ENCODE data around the gene AFTPH. TPM values are rescaled to one million over a fixed set of nuclear protein-coding genes. Genes with fewer than 3 reads are reported as not detected.

The AFTPH gene
- total RNA-seq, 4 donors from 2014 or later, result 51.7 to 56.7 (median 53.2) TPM

GRCh38 chr2:64567473-64567872 lies 43.3 kb downstream of the AFTPH start:
- no peak for DNase-seq
- WGBS, 2 donors, result 64 to 71% methylated on average over 6 of the region's 6 CpGs
- H3K27me3 ChIP-seq, result no peaks in the 10 kb centered on the region

GRCh38 chr2:64568836-64569235 lies 44.7 kb downstream of the AFTPH start:
- Histone ChIP-seq H3K27ac (no peak overlapping the region), H3K4me1 (no peaks in the 10 kb centered on the region), H3K27me3 (no peaks in the 10 kb centered on the region), H3K36me3 (peaks cover 2 to 4% of the 10 kb centered on the region in 2 donors), H3K4me3 (replicated peaks in 1 of 3) (no peak overlapping the region), H3K9me3 (no peaks in the 10 kb centered on the region)
- TF ChIP-seq POLR2A (IDR thresholded peaks at IDR 0.05), result no peak
- TF ChIP-seq CTCF (IDR thresholded peaks at IDR 0.05), result no peak
- 98 to 99% methylated on average over 7 of the region's 7 CpGs for WGBS, 2 donors
- DNase-seq, result no peak
- intact Hi-C loops (cut with DNase I), result no loop called here

More at GRCh38 chr2:64567473-64567872, 43.3 kb downstream of the AFTPH start:
- Histone ChIP-seq H3K36me3 (peaks cover 0 to 4% of the 10 kb centered on the region in 2 donors), H3K27ac (no peak overlapping the region), H3K4me3 (replicated peaks in 1 of 3) (no peak overlapping the region), H3K4me1 (no peaks in the 10 kb centered on the region), H3K9me3 (no peaks in the 10 kb centered on the region)
- intact Hi-C loops (cut with DNase I), result no loop called here
- TF ChIP-seq CTCF (IDR thresholded peaks at IDR 0.05) (no peak), POLR2A (IDR thresholded peaks at IDR 0.05) (no peak)

- intact Hi-C loops (cut with DNase I), result no loop called here
- WGBS, 2 donors, result 94 to 96% methylated on average over 1 of the region's 1 CpG
Observed at GRCh38 chr2:64574871-64575270, 50.7 kb downstream of the AFTPH start.

GRCh38 chr2:64581018-64581417 lies 56.9 kb downstream of the AFTPH start:
- H3K27ac ChIP-seq, result no peak overlapping the region
- 81 to 90% methylated on average over 2 of the region's 2 CpGs for WGBS, 2 donors
- H3K4me3 ChIP-seq (replicated peaks in 1 of 3), result no peak overlapping the region
- H3K36me3 ChIP-seq, result peaks cover 4 to 5% of the 10 kb centered on the region in 2 donors
- no peaks in the 10 kb centered on the region for H3K4me1 ChIP-seq
- DNase-seq, result no peak
- H3K9me3 ChIP-seq, result no peaks in the 10 kb centered on the region
- no peaks in the 10 kb centered on the region for H3K27me3 ChIP-seq
- TF ChIP-seq CTCF (IDR thresholded peaks at IDR 0.05), result no peak
- no peak for TF ChIP-seq POLR2A (IDR thresholded peaks at IDR 0.05)
- intact Hi-C loops (cut with DNase I), result no loop called here

More at GRCh38 chr2:64574871-64575270, 50.7 kb downstream of the AFTPH start:
- no peaks in the 10 kb centered on the region for H3K9me3 ChIP-seq
- no peak for DNase-seq
- no peak overlapping the region for H3K27ac ChIP-seq
- H3K36me3 ChIP-seq, result peaks cover 0 to 6% of the 10 kb centered on the region in 2 donors
- no peak overlapping the region for H3K4me3 ChIP-seq (replicated peaks in 1 of 3)
- no peak for TF ChIP-seq POLR2A (IDR thresholded peaks at IDR 0.05)
- TF ChIP-seq CTCF (IDR thresholded peaks at IDR 0.05), result no peak
- no peaks in the 10 kb centered on the region for H3K27me3 ChIP-seq
- H3K4me1 ChIP-seq, result no peaks in the 10 kb centered on the region

- DNase-seq, result no peak
- Histone ChIP-seq H3K27ac (no peak overlapping the region), H3K36me3 (peaks cover 6 to 7% of the 10 kb centered on the region in 2 donors), H3K4me3 (replicated peaks in 1 of 3) (no peak overlapping the region), H3K27me3 (no peaks in the 10 kb centered on the region), H3K9me3 (no peaks in the 10 kb centered on the region), H3K4me1 (no peaks in the 10 kb centered on the region)
- intact Hi-C loops (cut with DNase I), result no loop called here
- 53 to 100% methylated on average over 1 of the region's 1 CpG for WGBS, 2 donors
- TF ChIP-seq POLR2A (IDR thresholded peaks at IDR 0.05), result no peak
- TF ChIP-seq CTCF (IDR thresholded peaks at IDR 0.05), result no peak
Observed at GRCh38 chr2:64581777-64582539, 57.8 kb downstream of the AFTPH start.
